Measurements from ENCODE around the gene COL23A1.

COL23A1 gene

DNA sequence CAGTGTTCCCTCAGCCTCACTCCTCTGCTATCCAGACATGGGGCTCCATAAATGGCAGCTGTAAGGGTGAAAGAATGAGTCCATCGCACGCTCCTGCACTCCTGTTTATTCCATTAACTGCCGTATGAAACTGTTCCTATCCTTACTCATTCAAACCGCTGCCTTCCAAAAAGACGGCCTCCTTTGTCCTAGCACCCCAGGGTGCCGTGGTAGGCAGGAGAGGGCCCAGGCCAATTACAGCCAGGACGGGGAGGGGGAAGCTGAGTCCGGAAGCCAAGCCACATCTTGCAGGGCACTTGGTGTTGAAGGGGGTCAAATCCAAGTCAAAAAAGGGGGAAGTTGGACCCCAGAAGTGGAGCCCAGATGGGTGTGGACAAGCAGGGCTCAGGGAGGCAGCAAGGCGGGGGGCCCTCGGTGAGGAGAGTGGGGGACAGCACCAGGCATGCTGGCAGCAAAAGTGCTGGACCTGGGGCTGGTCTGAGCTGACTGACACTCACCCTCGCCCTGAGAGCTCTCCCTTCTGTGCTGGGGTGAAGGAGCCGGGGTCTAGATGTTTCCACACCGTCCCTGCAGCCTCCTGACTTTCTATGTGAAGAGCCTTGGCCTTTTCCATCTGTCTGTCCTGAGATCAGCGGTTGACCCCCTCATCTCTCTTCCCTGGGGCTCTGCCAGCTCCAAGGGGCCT, 63.3 kb downstream of the COL23A1 start:
- Histone ChIP-seq H3K4ac (ENCODE audit: low read depth, low read length) (no peak overlapping the region), H3K4me1 (ENCODE audit: control insufficient read depth, low read depth, low read length) (peaks cover 7% of the 10 kb centered on the region), H2AK5ac (ENCODE audit: low read length) (peak overlapping the region; percentile 18), H4K5ac (ENCODE audit: low read length) (no peak overlapping the region), H3K4me2 (ENCODE audit: low read length) (no peak overlapping the region), H3K4me3 (ENCODE audit: low read length) (no peak overlapping the region), H3K36me3 (ENCODE audit: control insufficient read depth, insufficient read depth, low read length) (no peaks in the 10 kb centered on the region), H3K79me2 (ENCODE audit: control insufficient read depth, insufficient read depth, low read length) (no peaks in the 10 kb centered on the region), H3K9ac (ENCODE audit: low read length) (peak overlapping the region; percentile 4), H4K8ac (ENCODE audit: low read depth, low read length) (no peak overlapping the region), H3K27me3 (ENCODE audit: insufficient read depth, low read length, poor library complexity) (no peaks in the 10 kb centered on the region), H3K79me1 (ENCODE audit: low read length) (no peaks in the 10 kb centered on the region), H3K56ac (ENCODE audit: low read length) (peak overlapping the region; percentile 73), H2BK15ac (replicated peaks; ENCODE audit: low read depth) (no peak overlapping the region), H2BK5ac (ENCODE audit: low read length) (no peak overlapping the region), H3K23ac (ENCODE audit: low read length) (no peak overlapping the region), H2BK120ac (ENCODE audit: low read depth, low read length) (no peak overlapping the region), H3K18ac (ENCODE audit: low read length) (no peak overlapping the region), H3K27ac (ENCODE audit: low read depth, low read length) (no peak overlapping the region)
- DNase-seq, result no peak
- WGBS (ENCODE audit: extremely low coverage, insufficient coverage, low lambda C conversion rate), result no CpG with 5 or more reads among the region's 14 CpGs

DNA sequence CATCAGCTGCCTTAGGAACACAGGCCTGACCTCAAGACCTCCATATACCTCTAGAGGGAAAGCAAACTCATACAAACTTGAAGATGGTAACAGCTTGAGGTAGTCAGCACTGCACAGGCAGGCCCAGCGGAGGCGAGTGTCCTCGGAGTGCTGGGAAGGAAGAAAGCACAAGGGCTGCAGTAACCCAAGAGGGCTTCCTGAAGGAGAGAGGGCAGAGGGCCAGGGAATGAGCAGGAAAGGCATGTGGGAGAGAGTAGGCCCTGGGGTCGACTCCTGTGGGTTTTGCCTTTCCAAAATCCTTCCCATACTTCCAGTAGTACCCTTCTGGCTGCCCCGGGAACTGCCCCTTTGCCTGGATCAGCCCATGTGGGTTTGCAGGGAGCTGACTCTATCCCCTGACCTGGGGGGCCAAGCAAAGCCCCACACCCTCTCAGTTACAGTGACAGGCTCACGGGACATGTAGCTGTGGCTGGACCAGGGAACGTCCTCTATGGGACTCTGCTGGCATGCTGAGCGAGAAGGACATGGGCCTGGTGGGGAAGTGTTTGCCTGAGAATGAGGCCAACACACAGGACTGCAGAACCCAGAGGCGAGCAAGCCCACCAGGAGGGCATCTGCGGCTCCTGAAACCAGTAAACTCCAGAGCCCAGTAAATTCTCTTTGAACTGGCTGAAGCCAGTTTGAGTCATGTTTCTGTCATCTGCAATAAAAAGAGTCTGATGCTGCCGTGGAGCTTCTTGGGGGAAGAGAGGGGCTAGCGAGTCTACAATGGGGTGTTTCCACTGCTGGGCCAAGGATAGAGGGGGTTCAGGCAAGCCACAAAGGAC, 64.1 kb downstream of the COL23A1 start:
- Histone ChIP-seq H4K8ac (ENCODE audit: low read depth, low read length) (no peak overlapping the region), H2AK5ac (ENCODE audit: low read length) (no peak overlapping the region), H3K56ac (ENCODE audit: low read length) (no peak overlapping the region), H3K9ac (ENCODE audit: low read length) (no peak overlapping the region), H2BK5ac (ENCODE audit: low read length) (no peak overlapping the region), H3K4me3 (ENCODE audit: low read length) (no peak overlapping the region), H3K23ac (ENCODE audit: low read length) (no peak overlapping the region), H2BK120ac (ENCODE audit: low read depth, low read length) (no peak overlapping the region), H3K27ac (ENCODE audit: low read depth, low read length) (no peak overlapping the region), H3K79me2 (ENCODE audit: control insufficient read depth, insufficient read depth, low read length) (no peaks in the 10 kb centered on the region), H3K4ac (ENCODE audit: low read depth, low read length) (no peak overlapping the region), H3K18ac (ENCODE audit: low read length) (no peak overlapping the region), H3K27me3 (ENCODE audit: insufficient read depth, low read length, poor library complexity) (no peaks in the 10 kb centered on the region), H3K4me2 (ENCODE audit: low read length) (no peak overlapping the region), H2BK15ac (replicated peaks; ENCODE audit: low read depth) (no peak overlapping the region), H3K79me1 (ENCODE audit: low read length) (no peaks in the 10 kb centered on the region), H3K36me3 (ENCODE audit: control insufficient read depth, insufficient read depth, low read length) (no peaks in the 10 kb centered on the region), H4K5ac (ENCODE audit: low read length) (no peak overlapping the region), H3K4me1 (ENCODE audit: control insufficient read depth, low read depth, low read length) (peaks cover 7% of the 10 kb centered on the region)
- no CpG with 5 or more reads among the region's 12 CpGs for WGBS (ENCODE audit: extremely low coverage, insufficient coverage, low lambda C conversion rate)
- DNase-seq, result no peak

DNA sequence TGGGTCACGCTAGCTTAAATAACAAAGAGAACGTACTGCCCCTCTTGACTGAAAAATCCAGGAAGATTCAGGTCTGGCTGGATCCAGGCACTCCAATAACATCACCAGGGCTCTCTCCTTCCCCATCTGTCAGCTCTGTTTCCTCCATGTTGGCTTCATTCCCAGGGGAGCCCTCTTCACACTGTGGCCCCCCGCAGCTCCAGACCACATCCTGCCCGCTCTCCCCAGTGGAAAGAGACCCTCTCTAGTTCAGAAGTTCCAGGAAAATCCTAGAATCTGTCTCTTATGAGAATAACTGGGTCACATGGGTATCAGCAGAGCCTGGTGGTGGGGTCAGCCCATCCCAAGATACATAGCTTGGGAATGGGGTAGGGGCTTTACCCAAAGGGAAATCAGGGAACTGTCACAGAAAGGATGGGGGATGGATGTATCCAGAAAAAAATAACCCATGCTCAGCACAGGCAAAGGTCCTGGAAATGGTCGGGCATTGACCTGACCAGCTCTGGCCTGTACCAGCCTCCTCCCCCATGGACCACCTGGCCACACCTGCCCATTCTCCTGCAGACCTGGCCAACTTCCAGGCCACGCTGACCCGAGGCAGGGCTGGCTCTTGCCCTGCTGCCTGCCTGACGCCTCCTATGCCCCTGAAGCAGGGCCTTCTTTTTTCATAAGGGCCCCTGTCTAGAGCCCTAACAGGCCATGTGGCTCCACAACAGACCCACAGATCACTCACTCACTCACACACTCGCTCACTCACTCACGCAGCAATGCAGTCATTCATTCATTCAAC, 65.9 kb downstream of the COL23A1 start:
- peaks cover 7% of the 10 kb centered on the region for H3K4me1 ChIP-seq (ENCODE audit: control insufficient read depth, low read depth, low read length)
- no peak overlapping the region for H2AK5ac ChIP-seq (ENCODE audit: low read length)
- no peak overlapping the region for H3K56ac ChIP-seq (ENCODE audit: low read length)
- no peak overlapping the region for H3K4me3 ChIP-seq (ENCODE audit: low read length)
- no peak for DNase-seq
- no peaks in the 10 kb centered on the region for H3K36me3 ChIP-seq (ENCODE audit: control insufficient read depth, insufficient read depth, low read length)
- WGBS (ENCODE audit: extremely low coverage, insufficient coverage, low lambda C conversion rate), result no CpG with 5 or more reads among the region's 10 CpGs
- no peak overlapping the region for H4K8ac ChIP-seq (ENCODE audit: low read depth, low read length)
- H3K79me1 ChIP-seq (ENCODE audit: low read length), result no peaks in the 10 kb centered on the region
- no peak overlapping the region for H3K4ac ChIP-seq (ENCODE audit: low read depth, low read length)
- H4K5ac ChIP-seq (ENCODE audit: low read length), result no peak overlapping the region
- H3K79me2 ChIP-seq (ENCODE audit: control insufficient read depth, insufficient read depth, low read length), result no peaks in the 10 kb centered on the region
- H2BK120ac ChIP-seq (ENCODE audit: low read depth, low read length), result no peak overlapping the region
- H3K4me2 ChIP-seq (ENCODE audit: low read length), result no peak overlapping the region
- H2BK15ac ChIP-seq (replicated peaks; ENCODE audit: low read depth), result no peak overlapping the region
- H2BK5ac ChIP-seq (ENCODE audit: low read length), result no peak overlapping the region
- H3K27me3 ChIP-seq (ENCODE audit: insufficient read depth, low read length, poor library complexity), result no peaks in the 10 kb centered on the region
- H3K9ac ChIP-seq (ENCODE audit: low read length), result no peak overlapping the region
- no peak overlapping the region for H3K23ac ChIP-seq (ENCODE audit: low read length)
- no peak overlapping the region for H3K18ac ChIP-seq (ENCODE audit: low read length)
- H3K27ac ChIP-seq (ENCODE audit: low read depth, low read length), result no peak overlapping the region

DNA sequence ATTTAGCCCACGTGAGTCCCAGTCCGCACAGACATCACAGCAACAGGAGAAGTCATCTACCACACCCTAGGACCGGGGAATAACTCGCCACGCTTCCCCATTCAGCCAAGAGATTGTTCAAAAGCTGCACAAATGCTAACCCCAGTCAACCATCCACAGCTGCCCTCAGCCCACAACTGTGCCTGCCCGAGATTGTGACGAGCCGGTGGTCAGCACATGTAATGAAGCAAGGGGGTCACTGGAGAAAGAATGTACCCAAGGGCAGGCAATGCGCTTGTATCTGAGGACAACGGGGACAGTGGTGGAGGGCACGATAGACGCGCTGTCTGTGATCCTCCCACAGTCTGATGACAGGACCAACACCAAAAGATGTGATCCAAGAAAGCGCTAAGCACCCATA, 67.8 kb downstream of the COL23A1 start:
- Histone ChIP-seq H2BK15ac (replicated peaks; ENCODE audit: low read depth) (no peak overlapping the region), H2AK5ac (ENCODE audit: low read length) (no peak overlapping the region), H4K5ac (ENCODE audit: low read length) (no peak overlapping the region), H3K79me1 (ENCODE audit: low read length) (no peaks in the 10 kb centered on the region), H3K36me3 (ENCODE audit: control insufficient read depth, insufficient read depth, low read length) (no peaks in the 10 kb centered on the region), H4K8ac (ENCODE audit: low read depth, low read length) (no peak overlapping the region), H3K18ac (ENCODE audit: low read length) (no peak overlapping the region), H3K27ac (ENCODE audit: low read depth, low read length) (no peak overlapping the region), H2BK120ac (ENCODE audit: low read depth, low read length) (no peak overlapping the region), H3K79me2 (ENCODE audit: control insufficient read depth, insufficient read depth, low read length) (no peaks in the 10 kb centered on the region), H3K27me3 (ENCODE audit: insufficient read depth, low read length, poor library complexity) (no peaks in the 10 kb centered on the region), H3K9ac (ENCODE audit: low read length) (no peak overlapping the region), H3K4ac (ENCODE audit: low read depth, low read length) (no peak overlapping the region), H2BK5ac (ENCODE audit: low read length) (no peak overlapping the region), H3K4me1 (ENCODE audit: control insufficient read depth, low read depth, low read length) (peaks cover 7% of the 10 kb centered on the region), H3K56ac (ENCODE audit: low read length) (no peak overlapping the region), H3K23ac (ENCODE audit: low read length) (no peak overlapping the region), H3K4me2 (ENCODE audit: low read length) (no peak overlapping the region), H3K4me3 (ENCODE audit: low read length) (no peak overlapping the region)
- no peak for DNase-seq
- WGBS (ENCODE audit: extremely low coverage, insufficient coverage, low lambda C conversion rate), result no CpG with 5 or more reads among the region's 14 CpGs

DNA sequence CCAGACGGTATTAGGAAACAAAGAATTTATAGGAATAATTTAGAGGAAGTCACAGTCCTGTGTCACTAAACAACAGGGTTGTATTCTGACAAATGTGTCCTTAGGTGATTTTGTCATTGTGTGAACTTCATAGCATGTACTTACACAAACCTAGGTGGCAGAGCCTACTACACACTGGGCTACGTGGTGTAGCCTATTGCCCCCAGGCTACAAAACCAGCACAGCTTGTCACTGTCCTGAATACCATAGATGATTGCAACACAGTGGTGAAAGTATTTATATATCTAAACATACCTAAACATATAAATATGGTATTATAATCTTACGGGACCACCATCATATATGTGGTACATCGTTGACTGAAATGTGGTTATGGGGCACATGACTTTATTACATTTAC, 69.3 kb downstream of the COL23A1 start:
- no peak overlapping the region for H4K8ac ChIP-seq (ENCODE audit: low read depth, low read length)
- no peak overlapping the region for H3K56ac ChIP-seq (ENCODE audit: low read length)
- H2BK5ac ChIP-seq (ENCODE audit: low read length), result no peak overlapping the region
- H2BK120ac ChIP-seq (ENCODE audit: low read depth, low read length), result no peak overlapping the region
- no peak overlapping the region for H2BK15ac ChIP-seq (replicated peaks; ENCODE audit: low read depth)
- no peak overlapping the region for H3K18ac ChIP-seq (ENCODE audit: low read length)
- H3K79me2 ChIP-seq (ENCODE audit: control insufficient read depth, insufficient read depth, low read length), result no peaks in the 10 kb centered on the region
- no peak overlapping the region for H4K5ac ChIP-seq (ENCODE audit: low read length)
- H3K79me1 ChIP-seq (ENCODE audit: low read length), result no peaks in the 10 kb centered on the region
- no peak overlapping the region for H3K4ac ChIP-seq (ENCODE audit: low read depth, low read length)
- H3K4me2 ChIP-seq (ENCODE audit: low read length), result no peak overlapping the region
- no peak overlapping the region for H3K27ac ChIP-seq (ENCODE audit: low read depth, low read length)
- H3K4me3 ChIP-seq (ENCODE audit: low read length), result no peak overlapping the region
- H3K9ac ChIP-seq (ENCODE audit: low read length), result no peak overlapping the region
- H3K23ac ChIP-seq (ENCODE audit: low read length), result no peak overlapping the region
- no peaks in the 10 kb centered on the region for H3K27me3 ChIP-seq (ENCODE audit: insufficient read depth, low read length, poor library complexity)
- WGBS (ENCODE audit: extremely low coverage, insufficient coverage, low lambda C conversion rate), result no CpG with 5 or more reads among the region's 4 CpGs
- no peaks in the 10 kb centered on the region for H3K36me3 ChIP-seq (ENCODE audit: control insufficient read depth, insufficient read depth, low read length)
- no peak overlapping the region for H2AK5ac ChIP-seq (ENCODE audit: low read length)
- DNase-seq, result no peak
- H3K4me1 ChIP-seq (ENCODE audit: control insufficient read depth, low read depth, low read length), result no peaks in the 10 kb centered on the region

Data from mesendoderm (in vitro differentiated cells).